ENCODE results near the gene SUPT3H.

Gene SUPT3H

GRCh38 chr6:45377554-45378333 is at the start of gene SUPT3H:
TSS of gene SUPT3H (minus strand) at chr6:45377934.
- peak; percentile 92 for FAIRE-seq

GRCh38 chr6:45426251-45426650 is 48.5 kb upstream of the SUPT3H start:
- FAIRE-seq: no peak
- no peak for DNase-seq (ENCODE audit: insufficient read length, low spot score)

More at GRCh38 chr6:45377554-45378333, at the start of gene SUPT3H:
- DNase-seq (ENCODE audit: insufficient read length, low spot score): peak; percentile 74

GRCh38 chr6:45424451-45424861 is 46.7 kb upstream of the SUPT3H start:
- FAIRE-seq: no peak
- DNase-seq (ENCODE audit: insufficient read length, low spot score): no peak

GRCh38 chr6:45423824-45424450 is 46.2 kb upstream of the SUPT3H start:
- FAIRE-seq (no peak), DNase-seq (ENCODE audit: insufficient read length, low spot score) (no peak)

- no peak for FAIRE-seq
Measured at GRCh38 chr6:45423111-45423823, 45.5 kb upstream of the SUPT3H start.

GRCh38 chr6:45422503-45423110 is 44.9 kb upstream of the SUPT3H start:
- FAIRE-seq: no peak
- DNase-seq (ENCODE audit: insufficient read length, low spot score): no peak

More at GRCh38 chr6:45423111-45423823, 45.5 kb upstream of the SUPT3H start:
- no peak for DNase-seq (ENCODE audit: insufficient read length, low spot score)

GRCh38 chr6:45421709-45422502 is 44.2 kb upstream of the SUPT3H start:
- FAIRE-seq (no peak), DNase-seq (ENCODE audit: insufficient read length, low spot score) (peak; percentile 28)

GRCh38 chr6:45420909-45421708 is 43.4 kb upstream of the SUPT3H start:
- FAIRE-seq: no peak
- no peak for DNase-seq (ENCODE audit: insufficient read length, low spot score)

- FAIRE-seq: no peak
- DNase-seq (ENCODE audit: insufficient read length, low spot score): no peak
Measured at GRCh38 chr6:45420083-45420908, 42.6 kb upstream of the SUPT3H start.

GRCh38 chr6:45419571-45420082 is 41.9 kb upstream of the SUPT3H start:
- DNase-seq (ENCODE audit: insufficient read length, low spot score): no peak

GRCh38 chr6:45417436-45417835 is 39.7 kb upstream of the SUPT3H start:
- no peak for FAIRE-seq
- DNase-seq (ENCODE audit: insufficient read length, low spot score): no peak

More at GRCh38 chr6:45419571-45420082, 41.9 kb upstream of the SUPT3H start:
- FAIRE-seq: no peak

GRCh38 chr6:45416700-45417099 is 39.0 kb upstream of the SUPT3H start:
- FAIRE-seq (no peak), DNase-seq (ENCODE audit: insufficient read length, low spot score) (no peak)

GRCh38 chr6:45415788-45416518 is 38.2 kb upstream of the SUPT3H start:
- FAIRE-seq (no peak), DNase-seq (ENCODE audit: insufficient read length, low spot score) (no peak)

GRCh38 chr6:45415315-45415714 is 37.6 kb upstream of the SUPT3H start:
- no peak for DNase-seq (ENCODE audit: insufficient read length, low spot score)
- no peak for FAIRE-seq

GRCh38 chr6:45411959-45412358 is 34.2 kb upstream of the SUPT3H start:
- FAIRE-seq (no peak), DNase-seq (ENCODE audit: insufficient read length, low spot score) (no peak)

- FAIRE-seq (no peak), DNase-seq (ENCODE audit: insufficient read length, low spot score) (no peak)
Measured at GRCh38 chr6:45400021-45400420, 22.3 kb upstream of the SUPT3H start.

GRCh38 chr6:45398075-45398813 is 20.5 kb upstream of the SUPT3H start:
- DNase-seq (ENCODE audit: insufficient read length, low spot score) (no peak), FAIRE-seq (no peak)

Measured in GM19239 (cell line).